ENCODE measurements around the gene RRP8.

The RRP8 gene

DNA sequence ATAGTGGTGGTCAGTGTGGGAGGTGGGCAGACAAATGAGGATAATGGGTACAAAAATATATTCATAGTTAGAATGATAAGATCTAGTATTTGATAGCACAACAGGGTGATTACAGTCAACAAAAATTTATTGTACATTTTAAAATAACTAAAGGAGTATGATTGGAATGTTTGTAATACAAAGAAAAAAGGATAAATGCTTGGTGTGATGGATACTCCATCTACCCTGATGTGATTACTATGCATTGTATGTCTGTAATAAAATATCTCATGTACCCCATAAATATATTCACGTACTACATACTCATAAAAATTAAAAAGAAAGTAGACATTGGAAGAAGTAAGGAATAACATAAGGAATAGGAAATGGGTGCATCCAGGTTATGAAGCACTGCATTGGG, 15.4 kb downstream of the RRP8 start:
- Histone ChIP-seq H3K4me1 (no peaks in the 10 kb centered on the region), H3K27me3 (no peaks in the 10 kb centered on the region), H3K36me3 (peaks cover 59 to 95% (median 71%) of the 10 kb centered on the region in 11 experiments), H3K4me3 (no peak overlapping the region), H4K20me1 (peaks cover 0 to 32% (median 0%) of the 10 kb centered on the region in 11 experiments; a peak in 4 of 22 replicates), H3K9ac (no peak overlapping the region), H3K4me2 (no peak overlapping the region), H3K9me3 (replicated peaks in 1 of 11) (peaks cover 32 to 47% (median 41%) of the 10 kb centered on the region in 11 experiments), H3K27ac (no peak overlapping the region)
- no peak for TF ChIP-seq Cebpa-rat (IDR thresholded peaks at IDR 0.05)

DNA sequence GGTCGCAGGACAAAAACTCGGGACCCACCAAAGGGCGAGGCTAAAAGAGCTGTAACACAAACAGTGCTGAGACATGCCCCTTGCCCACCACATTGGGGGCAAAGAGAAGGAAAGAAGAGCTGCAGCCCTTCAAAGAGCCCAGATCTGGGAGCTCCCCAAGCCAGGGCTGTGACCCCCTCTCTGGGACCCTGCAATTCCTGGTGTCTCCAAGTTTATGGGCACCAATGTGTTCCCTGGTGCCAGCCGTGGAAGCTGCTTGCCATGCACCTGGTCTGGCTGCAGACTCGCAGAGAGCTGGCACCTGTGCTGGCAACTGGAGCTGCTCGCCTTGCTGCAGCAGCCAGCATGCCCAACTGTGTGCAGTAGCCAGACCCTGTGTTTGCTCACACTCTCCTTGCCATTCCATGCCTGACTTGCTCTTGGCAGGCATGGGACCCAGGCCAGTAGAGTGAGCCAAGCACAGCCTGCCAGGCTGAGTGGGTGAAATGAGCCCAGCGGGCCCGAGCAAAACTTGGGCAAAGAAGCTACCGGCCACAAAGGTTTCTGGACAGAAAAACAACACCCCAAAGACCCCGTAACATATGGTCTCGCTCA, 16.0 kb downstream of the RRP8 start:
- peaks cover 54 to 94% (median 66%) of the 10 kb centered on the region in 11 experiments for H3K36me3 ChIP-seq
- TF ChIP-seq Cebpa-rat (IDR thresholded peaks at IDR 0.05) = no peak

DNA sequence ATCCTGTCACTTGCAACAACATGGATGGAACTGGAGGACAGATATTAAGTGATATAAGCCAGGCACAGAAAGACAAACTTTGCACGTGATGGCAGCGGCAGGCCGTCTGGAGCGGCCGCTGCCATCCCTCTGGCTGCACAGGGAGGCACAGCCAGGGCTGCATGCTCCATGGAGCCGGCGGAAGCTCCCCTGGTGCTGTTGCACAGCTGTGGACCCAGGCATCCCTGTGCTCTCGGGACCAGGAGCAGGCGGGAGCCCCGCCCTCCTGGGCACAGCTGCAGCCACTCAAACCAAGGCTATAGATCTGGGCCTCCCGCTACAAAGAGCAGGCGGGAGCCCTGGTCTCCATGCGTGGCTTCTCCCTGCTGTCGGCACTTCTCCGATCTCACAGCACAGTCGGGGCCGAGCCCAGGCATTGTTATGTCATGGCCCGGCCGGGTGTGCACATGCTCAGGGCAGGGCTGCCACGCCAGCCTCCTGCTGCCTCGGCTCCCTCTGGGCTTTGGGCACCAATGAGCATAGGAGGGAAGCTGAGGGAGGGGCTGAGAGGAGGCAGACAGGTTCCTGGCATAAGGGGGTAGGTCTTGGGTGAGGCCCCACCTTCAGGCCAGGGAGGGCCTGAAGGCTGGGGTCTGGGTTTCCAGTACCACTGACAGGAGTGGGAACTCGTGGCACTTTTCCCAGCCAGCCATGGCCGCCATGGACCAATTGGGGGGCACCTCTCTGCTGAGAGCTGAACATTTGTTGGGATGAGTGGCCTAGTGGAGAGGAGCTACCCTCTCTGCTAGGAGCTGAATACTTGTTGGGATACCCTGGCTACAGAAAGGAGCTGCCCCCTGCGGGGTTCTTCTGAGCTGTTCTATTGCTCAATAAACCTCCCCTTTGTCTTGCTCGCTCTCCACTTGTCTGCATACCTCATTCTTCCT, 16.7 kb downstream of the RRP8 start:
- H3K4me2 ChIP-seq = no peak overlapping the region
- no peak overlapping the region for H3K4me3 ChIP-seq
- no peak for TF ChIP-seq Cebpa-rat (IDR thresholded peaks at IDR 0.05)
- H3K36me3 ChIP-seq = peaks cover 46 to 94% (median 66%) of the 10 kb centered on the region in 11 experiments
- no peak overlapping the region for H3K9ac ChIP-seq
- H3K4me1 ChIP-seq = no peaks in the 10 kb centered on the region
- no peak overlapping the region for H3K27ac ChIP-seq
- H3K27me3 ChIP-seq = no peaks in the 10 kb centered on the region
- peaks cover 0 to 20% (median 0%) of the 10 kb centered on the region in 11 experiments; a peak in 3 of 22 replicates for H4K20me1 ChIP-seq
- H3K9me3 ChIP-seq (replicated peaks in 1 of 11) = peaks cover 43 to 58% (median 51%) of the 10 kb centered on the region in 11 experiments

More for the DNA sequence above, 16.0 kb downstream of the RRP8 start:
- Histone ChIP-seq H3K4me3 (no peak overlapping the region), H3K9me3 (replicated peaks in 1 of 11) (peaks cover 38 to 50% (median 46%) of the 10 kb centered on the region in 11 experiments), H3K27ac (no peak overlapping the region), H3K4me2 (no peak overlapping the region), H4K20me1 (peaks cover 0 to 27% (median 0%) of the 10 kb centered on the region in 11 experiments; a peak in 4 of 22 replicates), H3K27me3 (no peaks in the 10 kb centered on the region), H3K4me1 (no peaks in the 10 kb centered on the region), H3K9ac (no peak overlapping the region)

DNA sequence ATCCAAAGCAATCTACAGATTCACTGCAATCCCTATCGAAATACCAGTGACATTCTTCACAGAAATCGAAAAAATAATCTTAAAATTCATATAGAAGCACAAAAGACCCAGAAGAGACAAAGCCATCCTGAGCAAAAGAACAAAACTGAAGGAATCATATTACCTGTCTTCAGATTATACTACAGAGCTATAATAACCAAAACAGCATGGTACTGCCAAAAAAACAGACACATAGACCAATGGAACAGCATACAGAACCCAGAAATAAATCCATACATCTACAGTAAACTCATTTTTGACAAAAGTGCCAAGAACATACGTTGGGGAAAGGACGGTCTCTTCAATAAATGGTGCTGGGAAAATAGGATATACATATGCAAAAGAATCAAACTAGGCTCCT, 18.9 kb downstream of the RRP8 start:
- Histone ChIP-seq H4K20me1 (peaks cover 0 to 27% (median 0%) of the 10 kb centered on the region in 11 experiments; a peak in 3 of 22 replicates), H3K4me3 (no peak overlapping the region), H3K27ac (no peak overlapping the region), H3K4me2 (no peak overlapping the region), H3K9me3 (replicated peaks in 1 of 11) (peaks cover 43 to 61% (median 55%) of the 10 kb centered on the region in 11 experiments), H3K27me3 (no peaks in the 10 kb centered on the region), H3K4me1 (no peaks in the 10 kb centered on the region), H3K9ac (no peak overlapping the region), H3K36me3 (peaks cover 52 to 95% (median 74%) of the 10 kb centered on the region in 11 experiments)
- TF ChIP-seq Cebpa-rat (IDR thresholded peaks at IDR 0.05) = no peak

DNA sequence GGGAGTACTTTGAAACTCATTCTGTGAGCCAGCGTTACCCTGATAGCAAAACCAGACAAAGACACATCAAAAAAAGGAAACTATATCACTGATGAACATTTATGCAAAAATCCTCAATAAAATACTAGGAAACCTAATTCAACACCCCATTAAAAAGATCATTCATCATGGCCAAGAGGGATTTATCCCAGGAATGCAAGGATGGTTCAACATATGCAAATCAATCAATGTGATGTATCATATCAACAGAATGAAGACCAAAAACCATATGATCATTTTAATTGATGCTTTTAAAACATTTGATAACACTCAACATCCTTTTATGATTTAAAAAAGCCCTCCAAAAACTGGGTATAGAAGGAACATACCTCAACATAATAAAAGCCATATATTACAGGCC, 19.8 kb downstream of the RRP8 start:
- Histone ChIP-seq H3K27me3 (no peaks in the 10 kb centered on the region), H3K27ac (no peak overlapping the region), H4K20me1 (peaks cover 0 to 27% (median 0%) of the 10 kb centered on the region in 11 experiments; a peak in 3 of 22 replicates), H3K4me2 (no peak overlapping the region), H3K36me3 (peaks cover 52 to 88% (median 75%) of the 10 kb centered on the region in 11 experiments), H3K9ac (no peak overlapping the region), H3K4me1 (no peaks in the 10 kb centered on the region), H3K4me3 (no peak overlapping the region), H3K9me3 (replicated peaks in 1 of 11) (peaks cover 43 to 61% (median 55%) of the 10 kb centered on the region in 11 experiments)
- TF ChIP-seq Cebpa-rat (IDR thresholded peaks at IDR 0.05) = no peak

DNA sequence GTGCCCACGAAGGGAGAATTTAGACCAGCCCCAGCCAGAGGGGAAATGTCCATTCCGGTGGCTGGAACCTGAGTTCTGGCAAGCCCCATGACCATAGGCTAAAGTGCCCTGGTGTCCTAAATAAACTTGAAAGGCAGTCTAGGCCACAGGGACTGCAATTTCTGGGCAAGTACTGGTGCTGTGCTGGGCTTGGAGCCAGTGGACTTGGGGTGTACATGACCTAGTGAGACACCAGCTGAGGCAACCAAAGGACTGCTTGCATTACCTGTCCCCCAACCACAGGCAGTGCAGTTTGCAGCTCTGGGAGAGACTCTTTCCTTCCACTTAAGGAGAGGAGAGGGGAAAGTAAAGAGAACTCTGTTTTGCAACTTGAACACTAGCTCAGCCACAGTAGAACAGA, 23.7 kb downstream of the RRP8 start:
- Histone ChIP-seq H3K27me3 (no peaks in the 10 kb centered on the region), H3K4me1 (peaks cover 5 to 15% (median 9%) of the 10 kb centered on the region in 10 experiments; a peak in 17 of 20 replicates), H3K36me3 (peaks cover 28 to 50% (median 45%) of the 10 kb centered on the region in 11 experiments), H4K20me1 (peaks cover 0 to 42% (median 0%) of the 10 kb centered on the region in 11 experiments; a peak in 2 of 22 replicates), H3K27ac (no peak overlapping the region), H3K4me3 (no peak overlapping the region), H3K9ac (no peak overlapping the region), H3K9me3 (replicated peaks in 1 of 11) (peaks cover 20 to 36% (median 27%) of the 10 kb centered on the region in 11 experiments), H3K4me2 (no peak overlapping the region)
- no peak for TF ChIP-seq Cebpa-rat (IDR thresholded peaks at IDR 0.05)

DNA sequence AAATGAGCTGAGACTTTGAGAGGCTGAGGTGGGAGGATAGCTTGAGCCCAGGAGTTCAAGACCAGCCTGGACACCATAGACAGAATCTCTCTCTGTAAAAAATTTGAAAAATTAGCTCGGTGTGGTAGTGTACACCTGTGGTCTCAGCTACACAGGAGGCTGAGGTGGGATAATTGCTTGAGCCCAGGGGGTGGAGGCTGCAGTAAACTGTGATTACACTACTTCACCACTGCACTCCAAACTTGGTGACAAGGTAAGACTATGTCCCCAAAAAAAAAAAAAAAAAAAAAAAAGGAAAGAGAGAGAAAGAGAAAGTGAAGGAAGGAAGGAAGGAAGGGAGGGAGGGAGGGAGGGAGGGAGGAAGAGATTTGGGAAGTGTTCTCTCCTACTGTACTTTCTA, 25.3 kb downstream of the RRP8 start:
- Histone ChIP-seq H3K4me2 (no peak overlapping the region), H3K27ac (no peak overlapping the region), H3K9me3 (replicated peaks in 1 of 11) (peaks cover 5 to 20% (median 12%) of the 10 kb centered on the region in 11 experiments; a peak in 21 of 22 replicates), H3K27me3 (no peaks in the 10 kb centered on the region), H3K4me3 (no peak overlapping the region), H3K9ac (no peak overlapping the region), H4K20me1 (peaks cover 0 to 42% (median 0%) of the 10 kb centered on the region in 11 experiments; a peak in 2 of 22 replicates), H3K4me1 (peaks cover 5 to 15% (median 9%) of the 10 kb centered on the region in 10 experiments; a peak in 17 of 20 replicates), H3K36me3 (peaks cover 14 to 40% (median 34%) of the 10 kb centered on the region in 11 experiments; a peak in 21 of 22 replicates)
- no peak for TF ChIP-seq Cebpa-rat (IDR thresholded peaks at IDR 0.05)

DNA sequence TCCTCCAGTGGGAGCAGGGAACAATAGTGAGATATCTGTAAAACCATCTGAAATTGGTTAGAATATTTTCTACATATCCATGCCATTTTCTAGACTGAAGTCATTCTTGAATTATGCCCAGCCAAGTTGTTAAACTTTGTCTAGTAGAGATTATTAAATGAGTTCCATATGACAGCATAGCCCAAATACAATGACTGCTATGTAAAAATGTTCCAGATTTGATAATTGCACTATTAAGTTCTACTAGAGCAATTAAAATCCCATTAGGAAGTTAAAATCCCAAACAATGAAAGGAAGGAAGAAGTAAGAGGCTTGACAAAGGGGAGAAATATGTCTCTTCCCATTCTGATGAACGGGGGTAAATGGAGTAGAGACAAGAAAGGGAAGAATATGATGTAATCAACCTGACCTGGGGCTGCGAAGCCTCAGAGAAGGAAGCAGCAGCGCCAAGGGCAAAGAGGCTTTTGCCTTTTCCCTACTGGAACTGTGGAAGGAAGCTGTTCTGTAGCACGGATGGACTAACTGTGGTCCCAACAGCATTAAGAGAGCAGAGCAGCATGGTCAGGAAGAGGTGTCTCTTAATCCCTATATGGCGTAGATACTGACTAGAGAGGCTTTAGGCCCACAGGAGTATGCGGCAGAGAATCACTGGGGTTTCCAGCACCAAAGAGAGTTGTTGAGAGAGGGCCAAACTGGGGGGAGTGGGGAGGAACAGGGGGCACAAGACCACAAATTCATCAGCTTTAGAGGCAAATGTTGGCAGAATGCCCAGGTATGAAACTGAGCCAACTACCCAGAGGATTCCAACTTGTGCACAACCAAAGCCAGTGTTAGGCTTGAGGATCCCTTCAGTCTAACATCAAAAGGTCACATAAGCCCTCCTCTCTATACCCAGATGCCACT, 26.7 kb downstream of the RRP8 start:
- no peak overlapping the region for H3K4me3 ChIP-seq
- H3K27ac ChIP-seq = no peak overlapping the region
- peaks cover 5 to 15% (median 9%) of the 10 kb centered on the region in 10 experiments; a peak in 17 of 20 replicates for H3K4me1 ChIP-seq
- 0 out of 22 replicates have a peak, but pooled peaks of 1 of the 11 experiments have one; percentile 16 for TF ChIP-seq Cebpa-rat (IDR thresholded peaks at IDR 0.05)
- peaks cover 0 to 42% (median 0%) of the 10 kb centered on the region in 11 experiments; a peak in 2 of 22 replicates for H4K20me1 ChIP-seq
- H3K9ac ChIP-seq = no peak overlapping the region
- peaks cover 16 to 43% (median 33%) of the 10 kb centered on the region in 11 experiments for H3K36me3 ChIP-seq
- peak overlapping the region in 6 of 11 experiments; percentile 1 to 32 (median 24); a peak in 7 of 22 replicates for H3K4me2 ChIP-seq
- no peaks in the 10 kb centered on the region for H3K27me3 ChIP-seq
- peaks cover 0 to 14% (median 3%) of the 10 kb centered on the region in 11 experiments; a peak in 16 of 22 replicates for H3K9me3 ChIP-seq (replicated peaks in 1 of 11)
